GM18868 (cell line): ENCODE data around the gene SQSTM1.
"Not testable (repeated sequence)": the region's sequence is repeated elsewhere in the genome, so short reads cannot be mapped to it uniquely, and the experiment has no call there.

Experiments
- ATAC-seq: cut with Tn5 transposase; IDR thresholded peaks from one replicate; pipeline ENCODE4 v1.9.1; 2021; ENCODE audit warnings: mild to moderate bottlenecking, moderate library complexity; ENCODE audit not compliant: unreplicated experiment

Gene SQSTM1

GRCh38 chr5:179820483-179821297, at the start of gene SQSTM1:
TSS of gene SQSTM1 (plus strand) at chr5:179820905. CDS start at chr5:179820937, 32 bp downstream.
- ATAC-seq: peak; percentile 51

- ATAC-seq: no peak
Observed at GRCh38 chr5:179771311-179771895, 49.3 kb upstream of the SQSTM1 start.

GRCh38 chr5:179772351-179772750, 48.4 kb upstream of the SQSTM1 start:
- no peak for ATAC-seq

- no peak for ATAC-seq
Observed at GRCh38 chr5:179773686-179774040, 47.0 kb upstream of the SQSTM1 start.

GRCh38 chr5:179774442-179774841, 46.3 kb upstream of the SQSTM1 start:
- no peak for ATAC-seq

- no peak for ATAC-seq
Observed at GRCh38 chr5:179776411-179776938, 44.2 kb upstream of the SQSTM1 start.

GRCh38 chr5:179777456-179777855, 43.2 kb upstream of the SQSTM1 start:
- no peak for ATAC-seq

GRCh38 chr5:179777909-179778308, 42.8 kb upstream of the SQSTM1 start:
- no peak for ATAC-seq

- ATAC-seq: no peak
Observed at GRCh38 chr5:179778591-179778990, 42.1 kb upstream of the SQSTM1 start.

GRCh38 chr5:179779826-179780225, 40.9 kb upstream of the SQSTM1 start:
- no peak for ATAC-seq

GRCh38 chr5:179780362-179780761, 40.3 kb upstream of the SQSTM1 start:
- no peak for ATAC-seq

GRCh38 chr5:179781846-179782245, 38.9 kb upstream of the SQSTM1 start:
- no peak for ATAC-seq

- no peak for ATAC-seq
Observed at GRCh38 chr5:179783128-179783527, 37.6 kb upstream of the SQSTM1 start.

- no peak for ATAC-seq
Observed at GRCh38 chr5:179786861-179787260, 33.8 kb upstream of the SQSTM1 start.

GRCh38 chr5:179788193-179788854, 32.4 kb upstream of the SQSTM1 start:
- ATAC-seq: no peak

- ATAC-seq: not testable (repeated sequence)
Observed at GRCh38 chr5:179789278-179789677, 31.4 kb upstream of the SQSTM1 start.

GRCh38 chr5:179791881-179792611, 28.7 kb upstream of the SQSTM1 start:
- no peak for ATAC-seq

- no peak for ATAC-seq
Observed at GRCh38 chr5:179792612-179793467, 27.9 kb upstream of the SQSTM1 start.

GRCh38 chr5:179793468-179794139, 27.1 kb upstream of the SQSTM1 start, which contains the start of gene LTC4S:
TSS of gene LTC4S (plus strand) at chr5:179793986. CDS start at chr5:179794081, 95 bp downstream.
- peak; percentile 31 for ATAC-seq
